ENCODE results near the gene SFXN2.
"Not testable (repeated sequence)": the region's sequence is repeated elsewhere in the genome, so short reads cannot be mapped to it uniquely, and the experiment has no call there.

Gene SFXN2

GRCh38 chr10:102714621-102715455, at the start of gene SFXN2:
TSS of gene SFXN2 (plus strand) at chr10:102714636. CDS start at chr10:102726637, 12,001 bp downstream.
- DNase-seq (ENCODE audit: low read depth), result no peak

- no peak for DNase-seq (ENCODE audit: low read depth)
Observed at GRCh38 chr10:102665904-102666509, 48.4 kb upstream of the SFXN2 start.

- not testable (repeated sequence) for DNase-seq (ENCODE audit: low read depth)
Observed at GRCh38 chr10:102667411-102667810, 47.0 kb upstream of the SFXN2 start.

GRCh38 chr10:102668326-102669107, 45.9 kb upstream of the SFXN2 start:
- no peak for DNase-seq (ENCODE audit: low read depth)

GRCh38 chr10:102669206-102670064, 45.0 kb upstream of the SFXN2 start:
- DNase-seq (ENCODE audit: low read depth), result peak; percentile 34

GRCh38 chr10:102670065-102670670, 44.3 kb upstream of the SFXN2 start:
- no peak for DNase-seq (ENCODE audit: low read depth)

- DNase-seq (ENCODE audit: low read depth), result no peak
Observed at GRCh38 chr10:102670871-102671434, 43.5 kb upstream of the SFXN2 start.

GRCh38 chr10:102673236-102673818, 41.1 kb upstream of the SFXN2 start:
- no peak for DNase-seq (ENCODE audit: low read depth)

- peak; percentile 62 for DNase-seq (ENCODE audit: low read depth)
Observed at GRCh38 chr10:102673819-102674511, 40.5 kb upstream of the SFXN2 start.

GRCh38 chr10:102674566-102674965, 39.9 kb upstream of the SFXN2 start:
- DNase-seq (ENCODE audit: low read depth), result no peak

- no peak for DNase-seq (ENCODE audit: low read depth)
Observed at GRCh38 chr10:102675011-102675665, 39.3 kb upstream of the SFXN2 start.

- DNase-seq (ENCODE audit: low read depth), result peak; percentile 92
Observed at GRCh38 chr10:102675666-102676533, 38.5 kb upstream of the SFXN2 start.

GRCh38 chr10:102676534-102677315, 37.7 kb upstream of the SFXN2 start:
- DNase-seq (ENCODE audit: low read depth), result no peak

GRCh38 chr10:102677331-102678067, 36.9 kb upstream of the SFXN2 start:
- no peak for DNase-seq (ENCODE audit: low read depth)

- no peak for DNase-seq (ENCODE audit: low read depth)
Observed at GRCh38 chr10:102678068-102678400, 36.4 kb upstream of the SFXN2 start.

GRCh38 chr10:102678842-102679289, 35.6 kb upstream of the SFXN2 start:
- peak; percentile 46 for DNase-seq (ENCODE audit: low read depth)

- no peak for DNase-seq (ENCODE audit: low read depth)
Observed at GRCh38 chr10:102679596-102679995, 34.8 kb upstream of the SFXN2 start.

All from fibroblast of gingiva (primary cell).